Erythroblast (primary cell): ENCODE measurements around the gene CLEC4E.

Source experiments
- GATA1 ChIP-seq: IDR thresholded peaks from 2 replicates; pipeline ENCODE4 v1.6.1; 2011; ENCODE audit warnings: low read depth, mild to moderate bottlenecking, control low read depth, low read length, moderate library complexity
- POLR2A ChIP-seq: IDR thresholded peaks from 2 replicates; pipeline ENCODE4 v1.6.1; 2011; ENCODE audit warnings: mild to moderate bottlenecking, low read length

- TF ChIP-seq POLR2A (no peak), GATA1 (no peak)
Measured at GRCh38 chr12:8549381-8549780, 8.7 kb upstream of the CLEC4E start.
